Central memory CD8-positive, alpha-beta T cell (primary cell): Measurements from ENCODE around the gene ACSL3.

Source experiments
- ATAC-seq: fragments of 150-1000 bp; cut with Tn5 transposase; replicated peaks from 2 replicates; pipeline ENCODE4 v1.10.0; 2022; ENCODE audit warnings: mild to moderate bottlenecking, moderate FRiP score, moderate number of reproducible peaks; ENCODE audit not compliant: poor library complexity, severe bottlenecking; ENCODE audit errors: extremely low read depth
- DNase-seq, 2 donors: peaks; one replicate each; pipeline ENCODE4 v3.0.0; 2021; ENCODE audit warnings: low spot score in 2 of 2
- H3K27ac Mint-ChIP-seq: one replicate; pipeline ENCODE4 v1.8.0; 2022; ENCODE audit warnings: low read depth, mild to moderate bottlenecking, moderate library complexity, mixed read lengths
- H3K27me3 Mint-ChIP-seq: one replicate; pipeline ENCODE4 v1.8.0; 2022; ENCODE audit warnings: mixed read lengths
- H3K36me3 Mint-ChIP-seq: one replicate; pipeline ENCODE4 v1.8.0; 2022; ENCODE audit warnings: mild to moderate bottlenecking, moderate library complexity, mixed read lengths; ENCODE audit not compliant: insufficient read depth
- H3K4me1 Mint-ChIP-seq: one replicate; pipeline ENCODE4 v1.8.0; 2022; ENCODE audit warnings: mixed read lengths
- H3K4me3 Mint-ChIP-seq: one replicate; pipeline ENCODE4 v1.8.0; 2022; ENCODE audit warnings: mild to moderate bottlenecking, moderate library complexity, mixed read lengths
- H3K9me3 Mint-ChIP-seq: one replicate; pipeline ENCODE4 v1.8.0; 2022; ENCODE audit warnings: mixed read lengths

Gene ACSL3

DNA sequence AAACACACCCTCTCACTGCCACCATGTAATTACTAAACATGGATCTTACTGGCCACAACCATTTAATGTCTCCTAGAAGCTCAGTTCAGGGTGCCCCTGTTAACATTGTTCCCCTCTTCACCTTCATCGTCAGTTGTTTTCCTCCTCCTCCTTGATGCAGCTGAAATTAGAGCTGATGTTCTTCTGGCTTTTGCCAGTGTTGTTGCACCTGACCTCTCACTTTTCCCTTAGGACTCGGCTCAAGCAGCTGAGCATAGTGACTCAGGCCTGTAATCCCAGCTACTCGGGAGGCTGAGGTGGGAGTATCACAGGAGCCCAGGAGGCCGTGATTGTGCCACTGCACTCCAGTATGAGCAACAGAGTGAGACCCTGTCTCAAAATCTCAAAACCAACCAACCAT is 70.8 kb downstream of the ACSL3 start:
- peaks cover 38% of the 10 kb centered on the region for H3K36me3 Mint-ChIP-seq
- H3K4me1 Mint-ChIP-seq, result no peaks in the 10 kb centered on the region
- H3K27me3 Mint-ChIP-seq, result no peaks in the 10 kb centered on the region
- no peak for ATAC-seq
- DNase-seq, result no peak
- H3K9me3 Mint-ChIP-seq, result peaks cover 3% of the 10 kb centered on the region
- H3K4me3 Mint-ChIP-seq, result no peak overlapping the region
- H3K27ac Mint-ChIP-seq, result peak overlapping the region; percentile 6

DNA sequence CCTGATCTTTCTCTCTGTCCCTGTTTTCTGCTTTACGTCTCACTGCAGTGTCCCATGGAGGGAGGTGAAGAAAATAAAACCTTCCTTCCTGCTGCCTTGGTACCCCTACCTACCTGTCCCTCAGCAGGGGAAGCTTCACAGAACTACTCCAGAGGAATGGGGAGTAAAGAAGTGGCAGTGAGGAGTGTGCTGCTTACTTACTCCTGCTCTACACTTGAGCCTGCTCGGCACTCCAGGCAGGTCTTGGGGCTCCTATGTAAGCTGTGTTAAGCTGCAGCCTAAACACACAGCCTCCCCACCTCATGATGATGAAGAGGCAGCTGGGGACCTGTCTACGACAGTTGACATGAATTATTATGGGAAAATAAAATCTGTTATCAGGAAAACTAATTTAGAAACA is 72.6 kb downstream of the ACSL3 start:
- H3K36me3 Mint-ChIP-seq, result peaks cover 39% of the 10 kb centered on the region
- DNase-seq, result no peak
- no peak overlapping the region for H3K4me3 Mint-ChIP-seq
- no peak overlapping the region for H3K27ac Mint-ChIP-seq
- H3K9me3 Mint-ChIP-seq, result peaks cover 5% of the 10 kb centered on the region
- H3K4me1 Mint-ChIP-seq, result no peaks in the 10 kb centered on the region
- no peak for ATAC-seq
- H3K27me3 Mint-ChIP-seq, result no peaks in the 10 kb centered on the region

DNA sequence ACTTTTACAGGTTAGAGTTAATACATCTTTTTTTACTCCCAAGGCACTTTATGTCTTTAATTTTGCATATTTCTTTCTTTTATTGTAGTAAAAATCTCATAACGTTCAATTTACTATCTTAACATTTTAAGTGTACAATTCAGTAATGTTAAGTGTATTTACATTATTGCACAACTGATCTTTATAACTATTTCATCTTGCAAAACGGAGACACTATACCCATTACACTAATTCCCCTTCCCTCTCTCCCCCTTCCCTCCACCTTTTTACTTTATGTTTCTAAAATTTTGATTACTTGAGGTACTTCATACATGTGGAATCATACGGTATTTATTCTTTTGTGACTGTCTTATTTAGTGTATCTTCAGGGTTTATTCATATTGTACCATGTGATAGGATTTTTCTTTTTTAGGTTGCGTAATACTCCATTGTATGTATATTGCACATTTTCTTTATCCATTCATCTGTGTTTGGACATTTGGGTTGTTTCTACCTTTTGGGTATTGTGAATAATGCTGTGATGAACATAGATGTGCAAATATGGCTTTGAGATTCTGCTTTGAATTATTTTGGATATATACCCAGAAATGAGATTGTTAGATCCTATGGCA is 75.0 kb downstream of the ACSL3 start:
- H3K9me3 Mint-ChIP-seq, result peaks cover 5% of the 10 kb centered on the region
- H3K27ac Mint-ChIP-seq, result no peak overlapping the region
- H3K4me3 Mint-ChIP-seq, result no peak overlapping the region
- DNase-seq (no peak), ATAC-seq (no peak)
- peaks cover 30% of the 10 kb centered on the region for H3K36me3 Mint-ChIP-seq
- no peaks in the 10 kb centered on the region for H3K27me3 Mint-ChIP-seq
- H3K4me1 Mint-ChIP-seq, result no peaks in the 10 kb centered on the region

DNA sequence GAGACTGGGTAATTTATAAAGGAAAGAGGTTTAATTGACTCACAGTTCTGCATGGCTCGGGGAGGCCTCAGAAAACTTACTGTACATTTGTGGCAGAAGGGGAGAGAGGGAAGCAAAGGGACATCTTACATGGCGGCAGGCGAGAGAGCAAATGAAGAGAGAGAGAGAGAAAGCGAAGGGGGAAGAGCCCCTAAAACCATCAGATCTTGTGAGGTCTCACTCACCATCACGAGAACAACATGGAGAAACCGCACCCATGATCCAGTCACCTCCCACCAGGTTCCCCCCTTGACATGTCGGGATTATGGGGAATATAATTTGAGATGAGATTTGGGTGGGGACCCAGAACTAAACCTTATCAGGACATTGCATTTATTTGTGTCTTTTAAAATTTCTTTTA is 75.9 kb downstream of the ACSL3 start:
- Mint-ChIP-seq H3K4me3 (no peak overlapping the region), H3K36me3 (peaks cover 27% of the 10 kb centered on the region), H3K27me3 (no peaks in the 10 kb centered on the region), H3K27ac (no peak overlapping the region), H3K9me3 (peaks cover 5% of the 10 kb centered on the region), H3K4me1 (no peaks in the 10 kb centered on the region)
- DNase-seq (no peak), ATAC-seq (no peak)

DNA sequence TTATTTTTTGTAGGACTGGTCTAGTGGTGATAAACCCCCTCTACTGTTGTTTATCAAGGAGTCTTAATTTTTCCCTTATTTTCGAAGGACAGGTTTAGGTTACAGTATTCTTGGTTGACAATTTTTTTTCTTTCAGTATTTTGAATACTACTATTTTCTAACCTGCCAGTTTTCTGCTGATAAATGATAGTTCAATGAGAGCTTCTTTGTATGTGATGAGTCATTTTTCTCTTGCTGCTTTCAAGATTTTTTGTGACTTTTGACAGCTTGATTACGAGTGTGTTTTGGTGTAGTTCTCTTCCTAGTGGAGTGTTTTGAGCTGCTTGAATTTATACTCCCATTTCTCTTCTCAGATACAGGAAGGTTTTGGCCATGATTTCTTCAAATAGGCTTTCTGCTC is 77.5 kb downstream of the ACSL3 start:
- Mint-ChIP-seq H3K9me3 (peaks cover 5% of the 10 kb centered on the region), H3K36me3 (peaks cover 21% of the 10 kb centered on the region)

DNA sequence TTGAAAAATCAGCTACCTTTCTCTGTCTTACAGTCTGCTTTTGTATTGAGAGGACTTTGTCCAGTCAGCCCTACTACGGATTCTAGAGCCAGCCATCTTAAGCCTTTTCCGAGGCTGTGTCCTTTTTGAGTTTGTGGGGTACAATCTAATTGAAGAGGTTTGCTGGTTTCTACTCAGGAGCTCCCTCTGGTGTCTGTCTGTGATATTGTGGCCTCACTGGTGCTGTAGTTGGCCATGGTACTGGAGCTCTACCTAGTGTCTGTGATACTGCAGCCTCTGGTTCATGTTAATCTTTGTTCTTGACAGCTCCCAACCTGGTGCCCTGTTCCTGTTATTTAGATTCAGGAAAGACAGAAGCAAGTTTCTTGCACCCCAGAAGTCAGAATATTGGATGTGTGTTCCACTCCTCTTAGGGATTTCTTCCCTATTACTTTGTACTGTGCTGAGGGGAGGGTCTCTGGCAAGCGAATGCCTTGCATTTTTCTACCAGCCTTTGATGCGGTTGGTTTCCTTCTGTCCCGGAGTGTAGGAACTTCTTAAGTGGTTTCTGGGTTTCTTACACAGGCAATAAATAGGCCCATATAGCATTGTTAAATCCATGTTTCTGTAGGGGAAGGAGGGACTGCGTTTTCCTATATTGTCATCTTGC is 78.5 kb downstream of the ACSL3 start:
- Mint-ChIP-seq H3K4me1 (no peaks in the 10 kb centered on the region), H3K4me3 (no peak overlapping the region), H3K27me3 (no peaks in the 10 kb centered on the region), H3K27ac (no peak overlapping the region), H3K36me3 (peaks cover 20% of the 10 kb centered on the region), H3K9me3 (peaks cover 5% of the 10 kb centered on the region)
- DNase-seq, result peak; percentile 38 to 56
- peak; percentile 60 for ATAC-seq

More for the DNA sequence above, 77.5 kb downstream of the ACSL3 start:
- ATAC-seq, result no peak
- Mint-ChIP-seq H3K27ac (no peak overlapping the region), H3K4me1 (no peaks in the 10 kb centered on the region), H3K4me3 (no peak overlapping the region), H3K27me3 (no peaks in the 10 kb centered on the region)
- DNase-seq, result no peak

DNA sequence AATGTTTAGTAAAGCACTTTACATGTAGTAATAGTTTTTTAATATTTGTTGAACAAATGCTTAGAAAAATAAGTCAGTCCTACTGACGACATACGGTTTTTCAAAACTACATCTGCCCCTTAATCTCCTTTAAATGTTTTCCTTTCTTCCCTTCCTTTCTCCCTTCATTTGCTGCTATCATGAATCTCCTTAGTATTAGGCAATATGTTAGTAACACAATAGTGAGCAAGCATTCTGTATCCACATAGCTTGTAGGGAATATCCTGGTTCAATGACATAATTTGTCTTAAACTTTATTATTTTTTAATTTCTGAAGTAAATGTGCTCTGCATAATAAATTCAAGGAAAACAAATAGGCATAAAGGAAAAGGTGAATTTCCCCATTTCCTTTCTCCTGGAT is 79.1 kb downstream of the ACSL3 start:
- no peaks in the 10 kb centered on the region for H3K4me1 Mint-ChIP-seq
- H3K4me3 Mint-ChIP-seq, result no peak overlapping the region
- DNase-seq (no peak), ATAC-seq (no peak)
- no peaks in the 10 kb centered on the region for H3K27me3 Mint-ChIP-seq
- H3K9me3 Mint-ChIP-seq, result peaks cover 5% of the 10 kb centered on the region
- no peak overlapping the region for H3K27ac Mint-ChIP-seq
- peaks cover 20% of the 10 kb centered on the region for H3K36me3 Mint-ChIP-seq

DNA sequence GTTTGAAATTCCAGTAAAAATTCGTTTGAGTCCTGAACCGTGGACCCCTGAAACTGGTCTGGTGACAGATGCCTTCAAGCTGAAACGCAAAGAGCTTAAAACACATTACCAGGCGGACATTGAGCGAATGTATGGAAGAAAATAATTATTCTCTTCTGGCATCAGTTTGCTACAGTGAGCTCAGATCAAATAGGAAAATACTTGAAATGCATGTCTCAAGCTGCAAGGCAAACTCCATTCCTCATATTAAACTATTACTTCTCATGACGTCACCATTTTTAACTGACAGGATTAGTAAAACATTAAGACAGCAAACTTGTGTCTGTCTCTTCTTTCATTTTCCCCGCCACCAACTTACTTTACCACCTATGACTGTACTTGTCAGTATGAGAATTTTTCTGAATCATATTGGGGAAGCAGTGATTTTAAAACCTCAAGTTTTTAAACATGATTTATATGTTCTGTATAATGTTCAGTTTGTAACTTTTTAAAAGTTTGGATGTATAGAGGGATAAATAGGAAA is 80.7 kb downstream of the ACSL3 start:
- Mint-ChIP-seq H3K27ac (no peak overlapping the region), H3K27me3 (no peaks in the 10 kb centered on the region), H3K36me3 (peaks cover 15% of the 10 kb centered on the region), H3K4me3 (no peak overlapping the region), H3K9me3 (peaks cover 3% of the 10 kb centered on the region), H3K4me1 (no peaks in the 10 kb centered on the region)
- ATAC-seq (no peak), DNase-seq (no peak)

DNA sequence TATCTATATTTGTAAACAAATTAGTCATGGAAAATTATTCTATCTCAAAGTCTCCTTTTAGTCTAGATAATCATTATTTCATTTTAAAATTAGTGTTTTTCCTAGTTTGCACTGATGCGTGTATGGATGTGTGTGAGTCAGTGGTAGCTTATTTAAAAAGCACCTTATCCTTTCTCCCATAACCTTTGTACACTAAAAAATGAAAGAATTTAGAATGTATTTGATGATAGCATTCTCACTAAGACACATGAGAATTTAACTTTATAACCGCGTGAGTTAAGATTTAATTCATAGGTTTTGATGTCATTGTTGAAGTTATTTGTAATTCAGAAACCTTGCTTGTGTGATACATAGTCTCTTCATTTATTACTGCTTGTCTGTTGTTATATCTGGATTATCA is 81.7 kb downstream of the ACSL3 start:
- no peaks in the 10 kb centered on the region for H3K9me3 Mint-ChIP-seq
- no peaks in the 10 kb centered on the region for H3K4me1 Mint-ChIP-seq
- peak overlapping the region; percentile 67 for H3K27ac Mint-ChIP-seq
- no peak for DNase-seq
- ATAC-seq, result no peak
- H3K36me3 Mint-ChIP-seq, result peaks cover 11% of the 10 kb centered on the region
- H3K4me3 Mint-ChIP-seq, result no peak overlapping the region
- no peaks in the 10 kb centered on the region for H3K27me3 Mint-ChIP-seq

DNA sequence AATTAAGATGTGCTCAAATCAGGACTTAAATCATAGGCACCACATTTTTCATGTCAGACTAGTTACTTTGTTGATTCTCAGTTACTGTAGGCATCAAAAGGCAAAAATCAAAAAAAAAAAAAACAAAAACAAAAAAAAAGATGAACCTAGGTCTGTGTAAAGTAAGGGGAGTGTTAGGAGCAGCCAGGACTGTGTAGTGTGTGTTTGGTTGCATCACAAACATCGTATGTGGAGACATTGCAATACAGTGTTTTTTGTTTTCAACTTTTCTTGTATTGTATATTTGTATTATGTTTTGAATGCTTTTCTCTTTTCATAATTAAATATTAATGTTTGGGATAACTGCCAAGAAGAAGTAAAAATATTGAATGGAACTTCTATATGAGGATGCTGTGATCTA is 82.1 kb downstream of the ACSL3 start:
- ATAC-seq (no peak), DNase-seq (no peak)
- H3K4me1 Mint-ChIP-seq, result no peaks in the 10 kb centered on the region
- H3K36me3 Mint-ChIP-seq, result peaks cover 10% of the 10 kb centered on the region
- H3K27ac Mint-ChIP-seq, result peak overlapping the region; percentile 67
- no peaks in the 10 kb centered on the region for H3K27me3 Mint-ChIP-seq
- H3K4me3 Mint-ChIP-seq, result no peak overlapping the region
- no peaks in the 10 kb centered on the region for H3K9me3 Mint-ChIP-seq

DNA sequence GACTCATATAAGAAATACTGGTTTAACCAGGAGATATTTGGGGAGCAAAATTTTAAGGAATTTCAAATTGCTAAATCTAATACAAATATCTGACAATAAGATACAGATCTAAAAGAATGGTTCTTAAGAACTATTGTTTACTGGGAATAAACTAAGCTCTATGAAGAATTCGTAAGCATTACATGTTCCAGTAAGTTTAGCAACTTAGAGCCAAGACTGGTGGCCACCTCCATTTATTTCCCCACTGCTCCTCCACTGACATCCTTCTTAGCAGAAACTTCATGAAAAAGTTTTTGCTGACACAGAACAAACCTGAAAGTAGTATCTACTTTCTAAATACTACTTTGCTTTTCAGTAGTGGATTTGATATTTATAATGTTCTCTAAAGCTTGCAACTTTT is 83.0 kb downstream of the ACSL3 start:
- H3K4me1 Mint-ChIP-seq, result no peaks in the 10 kb centered on the region
- no peak for DNase-seq
- H3K4me3 Mint-ChIP-seq, result no peak overlapping the region
- peaks cover 10% of the 10 kb centered on the region for H3K36me3 Mint-ChIP-seq
- no peak for ATAC-seq
- H3K9me3 Mint-ChIP-seq, result no peaks in the 10 kb centered on the region
- H3K27ac Mint-ChIP-seq, result no peak overlapping the region
- H3K27me3 Mint-ChIP-seq, result no peaks in the 10 kb centered on the region

DNA sequence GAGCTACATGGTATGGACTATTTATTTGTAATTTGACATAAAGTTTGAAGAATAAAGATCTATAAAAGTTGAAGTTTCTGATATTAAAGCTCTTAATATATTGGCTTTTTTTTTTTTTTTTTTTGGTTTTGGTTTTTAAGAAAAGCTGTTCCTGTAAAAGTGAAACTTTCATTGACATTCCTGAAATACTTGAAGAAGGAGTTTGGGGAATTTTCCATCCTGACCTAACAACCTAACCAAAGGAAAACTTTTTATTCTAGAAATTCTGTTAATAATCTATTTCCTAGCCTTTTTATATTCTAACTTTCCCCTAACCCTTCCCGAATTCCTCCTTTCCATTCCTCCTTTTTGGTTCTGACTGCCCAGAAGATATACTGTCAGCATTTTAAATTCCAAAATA is 83.7 kb downstream of the ACSL3 start:
- ATAC-seq, result no peak
- Mint-ChIP-seq H3K4me3 (no peak overlapping the region), H3K9me3 (no peaks in the 10 kb centered on the region), H3K4me1 (no peaks in the 10 kb centered on the region), H3K36me3 (peaks cover 12% of the 10 kb centered on the region), H3K27me3 (no peaks in the 10 kb centered on the region), H3K27ac (no peak overlapping the region)
- DNase-seq, result no peak

DNA sequence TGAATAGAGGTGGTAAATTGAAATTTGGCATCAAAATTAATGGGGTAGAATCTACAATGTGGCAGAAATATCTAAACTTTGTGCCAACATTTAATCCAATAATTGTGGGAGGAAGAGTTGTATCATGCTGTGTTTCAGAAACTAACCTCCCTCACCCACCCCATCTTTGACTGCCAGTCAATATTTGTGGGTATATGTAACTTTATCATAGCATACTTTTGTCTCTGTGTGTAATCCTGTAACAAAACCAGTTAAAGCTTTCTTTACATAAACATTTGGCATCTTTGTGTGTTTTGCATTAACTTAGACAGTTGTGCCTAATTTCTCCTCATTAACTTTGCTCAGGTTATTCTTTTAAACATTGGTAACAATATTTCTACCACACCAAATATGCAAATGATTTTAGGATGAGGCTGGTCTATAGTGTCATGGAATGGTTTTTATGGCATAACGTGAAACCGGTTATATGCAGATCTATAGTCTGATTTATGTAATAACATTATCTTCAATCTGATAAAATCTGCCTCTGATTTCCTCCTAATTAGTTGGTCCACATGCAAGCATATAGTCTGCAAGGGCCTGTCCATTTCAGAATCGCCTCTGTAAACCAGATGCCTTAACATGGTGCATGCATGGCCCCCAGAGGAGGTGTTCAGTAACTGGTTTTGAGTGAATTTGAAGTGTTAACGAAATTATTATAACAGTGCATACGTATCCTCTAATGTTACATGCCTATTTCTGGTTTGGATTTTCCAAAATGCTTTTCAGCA is 84.3 kb downstream of the ACSL3 start:
- Mint-ChIP-seq H3K4me1 (no peaks in the 10 kb centered on the region), H3K9me3 (no peaks in the 10 kb centered on the region), H3K36me3 (peaks cover 12% of the 10 kb centered on the region), H3K27me3 (no peaks in the 10 kb centered on the region), H3K4me3 (no peak overlapping the region), H3K27ac (no peak overlapping the region)
- ATAC-seq, result no peak
- DNase-seq, result no peak
